GM10266 (cell line): ENCODE measurements around the gene FURIN.

Source experiments
- DNase-seq: peaks from one replicate; pipeline ENCODE4 v3.0.0; 2012; ENCODE audit errors: extremely low spot score
- TF ChIP-seq, protein P1 (sequence below): IDR thresholded peaks from 2 replicates; pipeline ENCODE4 v1.5.1; 2012; ENCODE audit warnings: mild to moderate bottlenecking, low read depth; ENCODE audit not compliant: control insufficient read depth, insufficient read depth; ENCODE audit errors: missing control alignments

Gene FURIN

DNA sequence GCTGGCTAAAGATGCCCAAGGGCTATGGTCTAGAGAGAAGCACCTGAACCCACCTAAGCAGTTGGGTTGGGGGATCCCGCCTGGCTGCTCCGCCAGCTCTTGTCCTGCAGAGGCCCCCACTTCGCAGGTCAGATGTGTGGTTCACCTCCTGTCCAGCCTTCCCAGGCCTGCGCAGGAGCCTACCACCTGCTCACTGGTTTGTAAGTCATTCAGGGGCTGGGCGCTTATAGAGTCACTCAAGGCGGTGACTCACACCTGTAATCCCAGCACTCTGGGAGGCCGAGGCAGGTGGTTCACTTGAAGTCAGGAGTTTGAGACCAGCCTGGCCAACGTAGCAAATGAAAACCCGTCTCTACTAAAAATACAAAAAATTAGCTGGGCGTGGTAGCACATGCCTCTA, 3.9 kb upstream of the FURIN start:
- TF ChIP-seq, protein P1, sequence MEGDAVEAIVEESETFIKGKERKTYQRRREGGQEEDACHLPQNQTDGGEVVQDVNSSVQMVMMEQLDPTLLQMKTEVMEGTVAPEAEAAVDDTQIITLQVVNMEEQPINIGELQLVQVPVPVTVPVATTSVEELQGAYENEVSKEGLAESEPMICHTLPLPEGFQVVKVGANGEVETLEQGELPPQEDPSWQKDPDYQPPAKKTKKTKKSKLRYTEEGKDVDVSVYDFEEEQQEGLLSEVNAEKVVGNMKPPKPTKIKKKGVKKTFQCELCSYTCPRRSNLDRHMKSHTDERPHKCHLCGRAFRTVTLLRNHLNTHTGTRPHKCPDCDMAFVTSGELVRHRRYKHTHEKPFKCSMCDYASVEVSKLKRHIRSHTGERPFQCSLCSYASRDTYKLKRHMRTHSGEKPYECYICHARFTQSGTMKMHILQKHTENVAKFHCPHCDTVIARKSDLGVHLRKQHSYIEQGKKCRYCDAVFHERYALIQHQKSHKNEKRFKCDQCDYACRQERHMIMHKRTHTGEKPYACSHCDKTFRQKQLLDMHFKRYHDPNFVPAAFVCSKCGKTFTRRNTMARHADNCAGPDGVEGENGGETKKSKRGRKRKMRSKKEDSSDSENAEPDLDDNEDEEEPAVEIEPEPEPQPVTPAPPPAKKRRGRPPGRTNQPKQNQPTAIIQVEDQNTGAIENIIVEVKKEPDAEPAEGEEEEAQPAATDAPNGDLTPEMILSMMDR = no peak

DNA sequence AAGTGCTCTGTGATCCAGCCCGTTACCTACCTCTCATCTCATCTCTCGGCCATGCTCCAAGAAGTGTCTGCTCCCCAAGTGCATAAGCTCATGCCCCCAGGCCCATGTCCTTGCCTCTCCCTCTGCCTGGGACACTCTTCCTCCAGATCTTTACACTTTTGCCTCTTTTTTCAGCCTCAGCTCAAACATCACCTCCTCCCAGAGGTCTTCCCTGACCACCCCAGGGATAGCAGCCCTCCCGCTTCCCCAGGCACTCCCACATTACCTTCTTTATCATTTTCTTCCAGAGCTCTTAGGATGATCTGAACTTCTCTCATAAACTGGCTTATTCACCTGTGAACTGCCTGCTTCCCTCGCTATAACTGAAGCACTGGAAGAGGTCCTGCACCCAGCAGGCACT, 2.7 kb upstream of the FURIN start:
- TF ChIP-seq, protein P1 = no peak
- DNase-seq = no peak

More for the DNA sequence above, 3.9 kb upstream of the FURIN start:
- DNase-seq = no peak

DNA sequence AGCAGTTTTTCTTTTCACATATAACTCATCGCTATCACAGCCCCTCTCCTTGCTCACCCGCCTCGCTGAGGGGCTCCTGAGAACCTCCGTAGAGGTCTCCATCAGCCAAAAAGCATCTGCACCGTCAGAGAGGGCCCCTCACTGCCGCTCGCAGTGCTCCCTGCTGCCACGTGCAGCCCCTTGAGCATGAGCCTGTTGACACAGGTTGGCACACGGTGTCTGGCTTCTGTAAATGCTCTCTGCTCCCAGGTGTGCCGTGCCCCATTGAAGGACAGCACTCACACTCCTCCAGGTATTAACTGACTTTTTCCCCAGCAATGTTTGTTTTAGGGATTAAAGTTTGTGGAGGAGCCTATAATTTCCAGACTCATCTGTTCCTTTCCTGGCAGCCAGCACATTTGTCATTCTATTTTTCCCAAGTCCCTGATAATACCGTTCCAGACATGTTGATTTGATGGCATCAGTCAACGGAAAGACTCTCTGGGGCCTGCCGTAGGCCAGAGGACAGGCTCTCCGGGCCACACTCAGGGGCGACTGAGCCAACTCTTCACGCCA, 2.1 kb upstream of the FURIN start:
- no peak for DNase-seq

DNA sequence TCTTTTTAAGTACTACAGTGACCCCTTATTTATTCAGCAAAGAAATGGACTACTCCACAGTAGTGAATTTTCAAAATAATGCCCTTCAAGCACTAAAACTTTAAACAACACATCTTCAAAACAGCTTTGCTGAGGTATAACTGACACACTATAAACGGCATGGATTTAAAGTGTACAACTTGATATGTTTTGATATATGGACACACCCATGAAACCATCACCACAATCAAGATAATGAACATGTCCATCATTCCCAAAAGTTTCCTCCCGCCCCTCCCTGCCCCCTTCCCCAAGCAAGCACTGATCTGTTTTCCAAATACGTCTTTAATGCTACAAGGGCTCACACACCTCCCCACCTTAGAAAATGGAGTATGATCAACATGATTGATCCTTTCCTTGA, 1.6 kb upstream of the FURIN start:
- DNase-seq = no peak
- TF ChIP-seq, protein P1 = no peak

More for the DNA sequence above, 2.1 kb upstream of the FURIN start:
- TF ChIP-seq, protein P1 = no peak

DNA sequence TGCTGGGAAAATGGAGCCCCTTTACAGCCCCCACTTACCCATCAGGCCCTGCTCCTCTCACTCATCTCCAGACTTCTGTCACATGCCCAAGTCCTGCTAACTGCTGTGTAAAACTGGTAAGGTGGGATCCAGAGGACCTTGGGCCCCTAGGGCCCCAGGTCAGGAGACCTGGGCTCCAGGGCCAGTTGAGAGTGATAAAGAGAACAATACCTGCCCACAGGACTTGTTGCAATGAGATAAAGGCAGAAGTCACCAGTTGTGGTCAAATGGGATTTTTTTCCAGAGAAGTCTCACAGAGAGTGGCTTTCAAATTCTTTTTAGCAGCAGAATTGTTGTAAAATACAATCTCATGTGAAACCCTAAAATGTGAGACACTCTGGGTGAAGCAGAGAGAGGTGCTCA, 753 bp downstream of the FURIN start:
- TF ChIP-seq, protein P1 = no peak
- no peak for DNase-seq

DNA sequence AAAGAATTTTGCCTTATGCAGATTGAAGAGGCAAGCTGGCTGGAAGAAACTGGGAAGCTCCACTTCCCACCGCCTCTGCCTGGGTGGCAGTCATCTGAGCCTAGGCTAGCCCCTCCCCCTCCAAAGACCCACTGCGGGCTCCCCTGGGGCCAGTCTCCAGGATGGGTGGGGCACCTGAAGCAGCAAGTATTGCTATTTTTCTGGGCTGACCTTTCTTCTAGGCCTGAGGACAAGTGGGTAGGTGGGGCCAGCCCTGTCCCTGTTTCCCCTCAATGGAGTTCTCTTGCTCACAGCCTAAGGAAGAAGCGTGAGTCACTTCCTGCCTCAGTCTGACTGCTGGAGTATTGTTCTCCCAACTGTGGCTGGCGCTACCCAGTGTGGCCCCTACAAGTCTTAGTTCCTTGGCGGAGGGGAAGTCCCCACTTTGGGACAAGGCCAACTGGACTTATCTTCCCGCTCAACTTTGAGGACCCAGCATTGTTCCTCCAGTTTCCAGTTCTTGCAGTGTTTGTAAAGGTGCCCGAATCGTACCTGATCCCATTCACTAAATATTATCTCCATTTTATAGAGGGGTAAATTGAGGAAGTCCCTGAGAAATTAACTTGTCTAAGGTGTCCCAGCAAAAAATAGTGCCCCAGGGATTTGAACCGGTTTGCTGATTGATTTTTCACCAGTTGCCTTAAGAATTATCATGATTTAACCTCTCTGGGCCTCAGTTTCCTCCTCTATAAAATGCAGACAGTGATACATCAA, 1.4 kb downstream of the FURIN start:
- no peak for DNase-seq
- TF ChIP-seq, protein P1 = no peak
